ENCODE results near the gene MYO9A. TPM values are rescaled to one million over a fixed set of nuclear protein-coding genes. Genes with fewer than 3 reads are reported as not detected.

Gene MYO9A
- total RNA-seq, 1 donor, result 59.0 TPM

- Histone ChIP-seq H3K79me2 (ENCODE audit: insufficient read depth, low read length) (no peaks in the 10 kb centered on the region), H3K27me3 (ENCODE audit: insufficient read depth, low read length) (no peaks in the 10 kb centered on the region), H3K4me2 (ENCODE audit: insufficient read depth, low read length) (no peak overlapping the region), H3K27ac (ENCODE audit: low read depth, low read length) (no peak overlapping the region), H3K9me3 (ENCODE audit: low read depth, low read length) (no peaks in the 10 kb centered on the region), H2AFZ (ENCODE audit: low read length) (no peak overlapping the region), H4K20me1 (ENCODE audit: insufficient read depth, low read length) (no peaks in the 10 kb centered on the region), H3K4me3 (ENCODE audit: insufficient read depth, low read length) (no peak overlapping the region), H3K4me1 (ENCODE audit: insufficient read depth, low read length) (peaks cover 2% of the 10 kb centered on the region), H3K36me3 (ENCODE audit: insufficient read depth, low read length) (no peaks in the 10 kb centered on the region)
- DNase-seq (ENCODE audit: insufficient read length, low spot score, missing footprints), result no peak
- no peak for TF ChIP-seq CTCF (IDR thresholded peaks at IDR 0.05; ENCODE audit: extremely low read depth, low read depth, low read length)
Observed at GRCh38 chr15:72136170-72137051, 18.5 kb upstream of the MYO9A start.

- no peak overlapping the region for H3K4me2 ChIP-seq (ENCODE audit: insufficient read depth, low read length)
- H3K36me3 ChIP-seq (ENCODE audit: insufficient read depth, low read length), result no peaks in the 10 kb centered on the region
- no peak overlapping the region for H3K27ac ChIP-seq (ENCODE audit: low read depth, low read length)
- TF ChIP-seq CTCF (IDR thresholded peaks at IDR 0.05; ENCODE audit: extremely low read depth, low read depth, low read length), result no peak
- DNase-seq (ENCODE audit: insufficient read length, low spot score, missing footprints), result no peak
- no peak overlapping the region for H3K4me3 ChIP-seq (ENCODE audit: insufficient read depth, low read length)
- no peaks in the 10 kb centered on the region for H3K79me2 ChIP-seq (ENCODE audit: insufficient read depth, low read length)
- H2AFZ ChIP-seq (ENCODE audit: low read length), result no peak overlapping the region
- H3K4me1 ChIP-seq (ENCODE audit: insufficient read depth, low read length), result no peaks in the 10 kb centered on the region
- H3K27me3 ChIP-seq (ENCODE audit: insufficient read depth, low read length), result no peaks in the 10 kb centered on the region
- no peaks in the 10 kb centered on the region for H4K20me1 ChIP-seq (ENCODE audit: insufficient read depth, low read length)
- H3K9me3 ChIP-seq (ENCODE audit: low read depth, low read length), result no peaks in the 10 kb centered on the region
Observed at GRCh38 chr15:72135719-72136118, 17.8 kb upstream of the MYO9A start.

GRCh38 chr15:72133211-72133610, 15.3 kb upstream of the MYO9A start:
- no peak overlapping the region for H3K4me2 ChIP-seq (ENCODE audit: insufficient read depth, low read length)
- H3K9me3 ChIP-seq (ENCODE audit: low read depth, low read length), result no peaks in the 10 kb centered on the region
- no peak for TF ChIP-seq CTCF (IDR thresholded peaks at IDR 0.05; ENCODE audit: extremely low read depth, low read depth, low read length)
- H2AFZ ChIP-seq (ENCODE audit: low read length), result no peak overlapping the region
- H4K20me1 ChIP-seq (ENCODE audit: insufficient read depth, low read length), result no peaks in the 10 kb centered on the region
- H3K27ac ChIP-seq (ENCODE audit: low read depth, low read length), result no peak overlapping the region
- H3K79me2 ChIP-seq (ENCODE audit: insufficient read depth, low read length), result no peaks in the 10 kb centered on the region
- H3K27me3 ChIP-seq (ENCODE audit: insufficient read depth, low read length), result no peaks in the 10 kb centered on the region
- no peaks in the 10 kb centered on the region for H3K4me1 ChIP-seq (ENCODE audit: insufficient read depth, low read length)
- DNase-seq (ENCODE audit: insufficient read length, low spot score, missing footprints), result peak; percentile 4
- no peaks in the 10 kb centered on the region for H3K36me3 ChIP-seq (ENCODE audit: insufficient read depth, low read length)
- no peak overlapping the region for H3K4me3 ChIP-seq (ENCODE audit: insufficient read depth, low read length)

- Histone ChIP-seq H3K4me1 (ENCODE audit: insufficient read depth, low read length) (no peaks in the 10 kb centered on the region), H3K4me2 (ENCODE audit: insufficient read depth, low read length) (no peak overlapping the region), H3K79me2 (ENCODE audit: insufficient read depth, low read length) (no peaks in the 10 kb centered on the region), H3K9me3 (ENCODE audit: low read depth, low read length) (no peaks in the 10 kb centered on the region), H3K27ac (ENCODE audit: low read depth, low read length) (no peak overlapping the region), H3K4me3 (ENCODE audit: insufficient read depth, low read length) (no peak overlapping the region), H3K36me3 (ENCODE audit: insufficient read depth, low read length) (no peaks in the 10 kb centered on the region), H3K27me3 (ENCODE audit: insufficient read depth, low read length) (no peaks in the 10 kb centered on the region), H4K20me1 (ENCODE audit: insufficient read depth, low read length) (no peaks in the 10 kb centered on the region), H2AFZ (ENCODE audit: low read length) (no peak overlapping the region)
- DNase-seq (ENCODE audit: insufficient read length, low spot score, missing footprints), result no peak
- no peak for TF ChIP-seq CTCF (IDR thresholded peaks at IDR 0.05; ENCODE audit: extremely low read depth, low read depth, low read length)
Observed at GRCh38 chr15:72131922-72132321, 14.0 kb upstream of the MYO9A start.
